WTC11 (cell line): Measurements from ENCODE around the gene EPS8L1. TPM values are rescaled to one million over a fixed set of nuclear protein-coding genes. Genes with fewer than 3 reads are reported as not detected.

Experiments used
- ATAC-seq: fragments of 200-7000 bp; cut with Tn5 transposase; 2 replicates; pipeline ENCODE4 v1.10.0; 2021; ENCODE audit warnings: mild to moderate bottlenecking, moderate library complexity
- CTCF ChIA-PET: fragments of 300-600 bp; sonication (Branson Sonifier 250); formaldehyde crosslinking; loops from one replicate; lab custom pipeline; 2021; ENCODE audit warnings: antibody characterized with exemption; lab: Charles Lee
- POLR2A ChIA-PET: fragments of 350-600 bp; sonication (Branson Sonifier 250); formaldehyde crosslinking; loops from one replicate; lab custom pipeline; 2021; ENCODE audit warnings: antibody characterized with exemption; lab: Charles Lee
- DNase-seq: peaks from one replicate; pipeline ENCODE4 v3.0.0; 2021; ENCODE audit warnings: low spot score
- H3K27ac Mint-ChIP-seq: 2 replicates; pipeline ENCODE4 v1.8.0; 2021; ENCODE audit warnings: mixed read lengths
- H3K27me3 Mint-ChIP-seq: 2 replicates; pipeline ENCODE4 v1.8.0; 2021; ENCODE audit warnings: low read depth, mild to moderate bottlenecking, moderate library complexity, mixed read lengths
- H3K36me3 Mint-ChIP-seq: 2 replicates; pipeline ENCODE4 v1.8.0; 2021; ENCODE audit warnings: mixed read lengths
- H3K4me1 Mint-ChIP-seq: 2 replicates; pipeline ENCODE4 v1.8.0; 2022; ENCODE audit warnings: mixed read lengths
- H3K4me3 Mint-ChIP-seq: 2 replicates; pipeline ENCODE4 v1.8.0; 2021; ENCODE audit warnings: mild to moderate bottlenecking, moderate library complexity, mixed read lengths
- H3K9me3 Mint-ChIP-seq: 2 replicates; pipeline ENCODE4 v1.8.0; 2021; ENCODE audit warnings: mixed read lengths
- CREB1 ChIP-seq: sonication (generic); formaldehyde crosslinking; IDR thresholded peaks from 2 replicates; pipeline ENCODE4 v1.8.0; 2023; ENCODE audit warnings: mild to moderate bottlenecking, missing genetic modification reagents
- CREM ChIP-seq: sonication (generic); formaldehyde crosslinking; IDR thresholded peaks from 2 replicates; pipeline ENCODE4 v1.8.1; 2022; ENCODE audit warnings: mild to moderate bottlenecking, missing genetic modification reagents, moderate library complexity
- ELF4 ChIP-seq: sonication (generic); formaldehyde crosslinking; IDR thresholded peaks from 2 replicates; pipeline ENCODE4 v1.8.1; 2022; ENCODE audit warnings: low read depth, mild to moderate bottlenecking, moderate library complexity, missing genetic modification reagents
- ESRRA ChIP-seq: sonication (generic); formaldehyde crosslinking; IDR thresholded peaks from 2 replicates; pipeline ENCODE4 v1.8.1; 2022; ENCODE audit warnings: mild to moderate bottlenecking, missing genetic modification reagents, borderline replicate concordance
- ETV6 ChIP-seq: sonication (generic); formaldehyde crosslinking; IDR thresholded peaks from 2 replicates; pipeline ENCODE4 v1.8.1; 2022; ENCODE audit warnings: mild to moderate bottlenecking, missing genetic modification reagents
- FOXJ3 ChIP-seq: sonication (generic); formaldehyde crosslinking; IDR thresholded peaks from 2 replicates; pipeline ENCODE4 v1.9.0; 2021; ENCODE audit warnings: missing genetic modification reagents, mild to moderate bottlenecking, borderline replicate concordance
- FOXP1 ChIP-seq: sonication (generic); formaldehyde crosslinking; IDR thresholded peaks from 2 replicates; pipeline ENCODE4 v1.8.0; 2022; ENCODE audit warnings: missing genetic modification reagents, mild to moderate bottlenecking, moderate library complexity, borderline replicate concordance
- GTF2I ChIP-seq: fragments of 250-450 bp; sonication (Bioruptor Pico); conservative IDR thresholded peaks from 2 replicates; pipeline ENCODE4 v1.4.0; 2021; ENCODE audit warnings: mild to moderate bottlenecking
- IRF2 ChIP-seq: sonication (generic); formaldehyde crosslinking; IDR thresholded peaks from 2 replicates; pipeline ENCODE4 v1.8.0; 2022; ENCODE audit warnings: low read depth, missing genetic modification reagents, borderline replicate concordance
- KAT7 ChIP-seq: sonication (generic); formaldehyde crosslinking; IDR thresholded peaks from 2 replicates; pipeline ENCODE4 v1.8.1; 2023; ENCODE audit warnings: missing genetic modification reagents, mild to moderate bottlenecking, borderline replicate concordance
- NR1H2 ChIP-seq: sonication (generic); formaldehyde crosslinking; IDR thresholded peaks from 2 replicates; pipeline ENCODE4 v1.9.0; 2021; ENCODE audit warnings: mild to moderate bottlenecking, moderate library complexity, missing genetic modification reagents
- NR2C2 ChIP-seq: sonication (generic); formaldehyde crosslinking; IDR thresholded peaks from 2 replicates; pipeline ENCODE4 v1.8.0; 2022; ENCODE audit warnings: mild to moderate bottlenecking, missing genetic modification reagents
- TEAD4 ChIP-seq: sonication (generic); formaldehyde crosslinking; IDR thresholded peaks from 2 replicates; pipeline ENCODE4 v1.8.0; 2022; ENCODE audit warnings: mild to moderate bottlenecking, missing genetic modification reagents
- TP53 ChIP-seq: sonication (generic); formaldehyde crosslinking; IDR thresholded peaks from 2 replicates; pipeline ENCODE4 v1.8.1; 2023; ENCODE audit warnings: mild to moderate bottlenecking, missing genetic modification reagents
- ZBTB21 ChIP-seq: sonication (generic); formaldehyde crosslinking; IDR thresholded peaks from 2 replicates; pipeline ENCODE4 v1.8.1; 2023; ENCODE audit warnings: mild to moderate bottlenecking, missing genetic modification reagents, borderline replicate concordance
- ZNF121 ChIP-seq: sonication (generic); formaldehyde crosslinking; IDR thresholded peaks from 2 replicates; pipeline ENCODE4 v1.8.0; 2023; ENCODE audit warnings: missing genetic modification reagents
- ZNF138 ChIP-seq: sonication (generic); formaldehyde crosslinking; conservative IDR thresholded peaks from 2 replicates; pipeline ENCODE4 v1.8.1; 2022; ENCODE audit warnings: mild to moderate bottlenecking, moderate library complexity, missing genetic modification reagents
- ZNF232 ChIP-seq: sonication (generic); formaldehyde crosslinking; IDR thresholded peaks from 2 replicates; pipeline ENCODE4 v1.8.0; 2022; ENCODE audit warnings: mild to moderate bottlenecking, missing genetic modification reagents
- ZNF263 ChIP-seq: sonication (generic); formaldehyde crosslinking; IDR thresholded peaks from 2 replicates; pipeline ENCODE4 v1.8.1; 2022; ENCODE audit warnings: low read depth, mild to moderate bottlenecking, moderate library complexity, missing genetic modification reagents
- ZNF317 ChIP-seq: sonication (generic); formaldehyde crosslinking; IDR thresholded peaks from 2 replicates; pipeline ENCODE4 v1.8.1; 2023; ENCODE audit warnings: low read depth, mild to moderate bottlenecking, moderate library complexity, missing genetic modification reagents, borderline replicate concordance
- ZNF416 ChIP-seq: fragments of 250-450 bp; sonication (Bioruptor Pico); IDR thresholded peaks from 2 replicates; pipeline ENCODE4 v1.9.0; 2021; ENCODE audit warnings: mild to moderate bottlenecking, inconsistent platforms
- total RNA-seq: library from RNA; stranded (reverse); gene quantifications from 3 replicates; pipeline ENCODE4 v1.2.3, GENCODE V29; 2021
- TF ChIP-seq, protein P1 (sequence below): sonication (generic); formaldehyde crosslinking; conservative IDR thresholded peaks from 2 replicates; pipeline ENCODE4 v1.8.1; 2023; ENCODE audit warnings: mild to moderate bottlenecking, low read depth, missing genetic modification reagents, moderate library complexity
- TF ChIP-seq, protein P2 (sequence below): sonication (generic); formaldehyde crosslinking; IDR thresholded peaks from 2 replicates; pipeline ENCODE4 v1.8.1; 2023; ENCODE audit warnings: mild to moderate bottlenecking, missing genetic modification reagents
- TF ChIP-seq, protein P3 (sequence below): sonication (generic); formaldehyde crosslinking; IDR thresholded peaks from 2 replicates; pipeline ENCODE4 v1.8.0; 2022; ENCODE audit warnings: mild to moderate bottlenecking, missing genetic modification reagents
- TF ChIP-seq, protein P4 (sequence below): sonication (generic); formaldehyde crosslinking; IDR thresholded peaks from 2 replicates; pipeline ENCODE4 v1.8.0; 2022; ENCODE audit warnings: mild to moderate bottlenecking, missing genetic modification reagents
- TF ChIP-seq, protein P5 (sequence below): fragments of 250-450 bp; sonication (Bioruptor Pico); IDR thresholded peaks from 2 replicates; pipeline ENCODE4 v1.8.0; 2021; ENCODE audit warnings: mild to moderate bottlenecking
- TF ChIP-seq, protein P6 (sequence below): sonication (generic); formaldehyde crosslinking; IDR thresholded peaks from 2 replicates; pipeline ENCODE4 v1.8.0; 2022; ENCODE audit warnings: missing genetic modification reagents

The EPS8L1 gene
- total RNA-seq, 1 experiment from 2014 or later: 38.9 TPM

DNA sequence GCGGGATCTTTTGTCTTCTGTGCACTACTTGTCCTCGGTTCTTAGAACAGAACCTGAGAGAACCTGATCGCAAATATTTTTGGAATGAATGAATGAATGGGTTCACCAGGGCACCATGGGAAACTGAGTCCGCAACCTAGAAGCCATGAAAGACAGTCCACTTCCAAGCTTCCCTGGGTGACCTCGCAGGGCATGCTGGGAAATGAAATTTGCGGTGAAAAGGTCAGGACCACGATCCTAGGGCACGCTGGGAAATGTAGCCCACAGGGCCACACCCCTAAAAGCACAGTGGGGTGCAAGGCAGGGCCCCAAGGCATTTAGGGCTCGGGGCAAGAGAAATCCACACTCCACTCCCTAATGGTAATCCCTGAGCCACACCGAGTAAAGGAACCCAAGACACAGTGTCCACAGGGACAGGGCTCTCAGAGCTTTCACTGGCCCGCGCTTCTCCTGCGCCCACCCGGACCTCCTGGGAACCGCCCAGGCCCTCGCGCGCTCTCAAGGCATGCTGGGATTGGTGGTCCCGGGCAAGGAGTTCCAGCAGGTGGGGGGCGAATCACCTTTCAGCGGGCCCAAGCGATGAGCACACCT is 42.8 kb downstream of the EPS8L1 start:
- ATAC-seq: peak; percentile 52
- Mint-ChIP-seq H3K4me1 (peaks cover 29% of the 10 kb centered on the region), H3K9me3 (no peaks in the 10 kb centered on the region), H3K27me3 (peaks cover 28% of the 10 kb centered on the region), H3K36me3 (no peaks in the 10 kb centered on the region), H3K4me3 (peak overlapping the region; percentile 97), H3K27ac (peak overlapping the region; percentile 97)
- POLR2A ChIA-PET: interaction anchor here (0.5 to 1.9 kb wide), 6 partner anchors 12 to 218 kb away, joined by 3 to 7 read pairs (median 4); no protein-coding TSS in a partner anchor
- DNase-seq: peak; percentile 93
- CTCF ChIA-PET: interaction anchor here (1.0 to 4.3 kb wide), 15 partner anchors 15 to 679 kb away, joined by 3 to 28 read pairs (median 7); partner anchors contain the start of genes DNAAF3 and KMT5C
- TF ChIP-seq CREM (CRISPR knock-in tag) (no peak), ZNF317 (CRISPR knock-in tag) (no peak), ZNF121 (no peak), ELF4 (no peak), CREB1 (CRISPR knock-in tag) (no peak), ZNF263 (CRISPR knock-in tag) (no peak), NR1H2 (CRISPR knock-in tag) (no peak), ZNF232 (CRISPR knock-in tag) (no peak), ZBTB21 (no peak), ESRRA (CRISPR knock-in tag) (no peak), NR2C2 (CRISPR knock-in tag) (peak; percentile 69), ZNF416 (CRISPR knock-in tag) (no peak), FOXJ3 (CRISPR knock-in tag) (no peak), TP53 (CRISPR knock-in tag) (no peak), TEAD4 (CRISPR knock-in tag) (no peak), FOXP1 (no peak), GTF2I (no peak), IRF2 (CRISPR knock-in tag) (no peak), ETV6 (CRISPR knock-in tag) (peak; percentile 56), ZNF138 (CRISPR knock-in tag) (no peak), KAT7 (CRISPR knock-in tag) (no peak)
- TF ChIP-seq, protein P1, sequence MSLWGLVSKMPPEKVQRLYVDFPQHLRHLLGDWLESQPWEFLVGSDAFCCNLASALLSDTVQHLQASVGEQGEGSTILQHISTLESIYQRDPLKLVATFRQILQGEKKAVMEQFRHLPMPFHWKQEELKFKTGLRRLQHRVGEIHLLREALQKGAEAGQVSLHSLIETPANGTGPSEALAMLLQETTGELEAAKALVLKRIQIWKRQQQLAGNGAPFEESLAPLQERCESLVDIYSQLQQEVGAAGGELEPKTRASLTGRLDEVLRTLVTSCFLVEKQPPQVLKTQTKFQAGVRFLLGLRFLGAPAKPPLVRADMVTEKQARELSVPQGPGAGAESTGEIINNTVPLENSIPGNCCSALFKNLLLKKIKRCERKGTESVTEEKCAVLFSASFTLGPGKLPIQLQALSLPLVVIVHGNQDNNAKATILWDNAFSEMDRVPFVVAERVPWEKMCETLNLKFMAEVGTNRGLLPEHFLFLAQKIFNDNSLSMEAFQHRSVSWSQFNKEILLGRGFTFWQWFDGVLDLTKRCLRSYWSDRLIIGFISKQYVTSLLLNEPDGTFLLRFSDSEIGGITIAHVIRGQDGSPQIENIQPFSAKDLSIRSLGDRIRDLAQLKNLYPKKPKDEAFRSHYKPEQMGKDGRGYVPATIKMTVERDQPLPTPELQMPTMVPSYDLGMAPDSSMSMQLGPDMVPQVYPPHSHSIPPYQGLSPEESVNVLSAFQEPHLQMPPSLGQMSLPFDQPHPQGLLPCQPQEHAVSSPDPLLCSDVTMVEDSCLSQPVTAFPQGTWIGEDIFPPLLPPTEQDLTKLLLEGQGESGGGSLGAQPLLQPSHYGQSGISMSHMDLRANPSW (CRISPR knock-in tag): no peak
- TF ChIP-seq, protein P2, sequence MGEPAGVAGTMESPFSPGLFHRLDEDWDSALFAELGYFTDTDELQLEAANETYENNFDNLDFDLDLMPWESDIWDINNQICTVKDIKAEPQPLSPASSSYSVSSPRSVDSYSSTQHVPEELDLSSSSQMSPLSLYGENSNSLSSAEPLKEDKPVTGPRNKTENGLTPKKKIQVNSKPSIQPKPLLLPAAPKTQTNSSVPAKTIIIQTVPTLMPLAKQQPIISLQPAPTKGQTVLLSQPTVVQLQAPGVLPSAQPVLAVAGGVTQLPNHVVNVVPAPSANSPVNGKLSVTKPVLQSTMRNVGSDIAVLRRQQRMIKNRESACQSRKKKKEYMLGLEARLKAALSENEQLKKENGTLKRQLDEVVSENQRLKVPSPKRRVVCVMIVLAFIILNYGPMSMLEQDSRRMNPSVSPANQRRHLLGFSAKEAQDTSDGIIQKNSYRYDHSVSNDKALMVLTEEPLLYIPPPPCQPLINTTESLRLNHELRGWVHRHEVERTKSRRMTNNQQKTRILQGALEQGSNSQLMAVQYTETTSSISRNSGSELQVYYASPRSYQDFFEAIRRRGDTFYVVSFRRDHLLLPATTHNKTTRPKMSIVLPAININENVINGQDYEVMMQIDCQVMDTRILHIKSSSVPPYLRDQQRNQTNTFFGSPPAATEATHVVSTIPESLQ: no peak
- TF ChIP-seq, protein P3, sequence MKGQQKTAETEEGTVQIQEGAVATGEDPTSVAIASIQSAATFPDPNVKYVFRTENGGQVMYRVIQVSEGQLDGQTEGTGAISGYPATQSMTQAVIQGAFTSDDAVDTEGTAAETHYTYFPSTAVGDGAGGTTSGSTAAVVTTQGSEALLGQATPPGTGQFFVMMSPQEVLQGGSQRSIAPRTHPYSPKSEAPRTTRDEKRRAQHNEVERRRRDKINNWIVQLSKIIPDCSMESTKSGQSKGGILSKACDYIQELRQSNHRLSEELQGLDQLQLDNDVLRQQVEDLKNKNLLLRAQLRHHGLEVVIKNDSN (CRISPR knock-in tag): no peak
- TF ChIP-seq, protein P4, sequence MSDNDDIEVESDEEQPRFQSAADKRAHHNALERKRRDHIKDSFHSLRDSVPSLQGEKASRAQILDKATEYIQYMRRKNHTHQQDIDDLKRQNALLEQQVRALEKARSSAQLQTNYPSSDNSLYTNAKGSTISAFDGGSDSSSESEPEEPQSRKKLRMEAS: peak; percentile 43
- TF ChIP-seq, protein P5, sequence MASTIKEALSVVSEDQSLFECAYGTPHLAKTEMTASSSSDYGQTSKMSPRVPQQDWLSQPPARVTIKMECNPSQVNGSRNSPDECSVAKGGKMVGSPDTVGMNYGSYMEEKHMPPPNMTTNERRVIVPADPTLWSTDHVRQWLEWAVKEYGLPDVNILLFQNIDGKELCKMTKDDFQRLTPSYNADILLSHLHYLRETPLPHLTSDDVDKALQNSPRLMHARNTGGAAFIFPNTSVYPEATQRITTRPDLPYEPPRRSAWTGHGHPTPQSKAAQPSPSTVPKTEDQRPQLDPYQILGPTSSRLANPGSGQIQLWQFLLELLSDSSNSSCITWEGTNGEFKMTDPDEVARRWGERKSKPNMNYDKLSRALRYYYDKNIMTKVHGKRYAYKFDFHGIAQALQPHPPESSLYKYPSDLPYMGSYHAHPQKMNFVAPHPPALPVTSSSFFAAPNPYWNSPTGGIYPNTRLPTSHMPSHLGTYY (CRISPR knock-in tag): no peak
- TF ChIP-seq, protein P6, sequence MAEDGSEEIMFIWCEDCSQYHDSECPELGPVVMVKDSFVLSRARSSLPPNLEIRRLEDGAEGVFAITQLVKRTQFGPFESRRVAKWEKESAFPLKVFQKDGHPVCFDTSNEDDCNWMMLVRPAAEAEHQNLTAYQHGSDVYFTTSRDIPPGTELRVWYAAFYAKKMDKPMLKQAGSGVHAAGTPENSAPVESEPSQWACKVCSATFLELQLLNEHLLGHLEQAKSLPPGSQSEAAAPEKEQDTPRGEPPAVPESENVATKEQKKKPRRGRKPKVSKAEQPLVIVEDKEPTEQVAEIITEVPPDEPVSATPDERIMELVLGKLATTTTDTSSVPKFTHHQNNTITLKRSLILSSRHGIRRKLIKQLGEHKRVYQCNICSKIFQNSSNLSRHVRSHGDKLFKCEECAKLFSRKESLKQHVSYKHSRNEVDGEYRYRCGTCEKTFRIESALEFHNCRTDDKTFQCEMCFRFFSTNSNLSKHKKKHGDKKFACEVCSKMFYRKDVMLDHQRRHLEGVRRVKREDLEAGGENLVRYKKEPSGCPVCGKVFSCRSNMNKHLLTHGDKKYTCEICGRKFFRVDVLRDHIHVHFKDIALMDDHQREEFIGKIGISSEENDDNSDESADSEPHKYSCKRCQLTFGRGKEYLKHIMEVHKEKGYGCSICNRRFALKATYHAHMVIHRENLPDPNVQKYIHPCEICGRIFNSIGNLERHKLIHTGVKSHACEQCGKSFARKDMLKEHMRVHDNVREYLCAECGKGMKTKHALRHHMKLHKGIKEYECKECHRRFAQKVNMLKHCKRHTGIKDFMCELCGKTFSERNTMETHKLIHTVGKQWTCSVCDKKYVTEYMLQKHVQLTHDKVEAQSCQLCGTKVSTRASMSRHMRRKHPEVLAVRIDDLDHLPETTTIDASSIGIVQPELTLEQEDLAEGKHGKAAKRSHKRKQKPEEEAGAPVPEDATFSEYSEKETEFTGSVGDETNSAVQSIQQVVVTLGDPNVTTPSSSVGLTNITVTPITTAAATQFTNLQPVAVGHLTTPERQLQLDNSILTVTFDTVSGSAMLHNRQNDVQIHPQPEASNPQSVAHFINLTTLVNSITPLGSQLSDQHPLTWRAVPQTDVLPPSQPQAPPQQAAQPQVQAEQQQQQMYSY (CRISPR knock-in tag): no peak
